HG03354 (cell line): Measurements from ENCODE around the gene CACNA2D3.

ENCODE experiments used
- ATAC-seq: cut with Tn5 transposase; IDR thresholded peaks from one replicate; pipeline ENCODE4 v1.9.1; 2021; ENCODE audit warnings: mild to moderate bottlenecking; ENCODE audit not compliant: unreplicated experiment, poor library complexity, severe bottlenecking

CACNA2D3 gene

GRCh38 chr3:54870423-54870822, 748.1 kb downstream of the CACNA2D3 start:
- ATAC-seq: no peak

DNA sequence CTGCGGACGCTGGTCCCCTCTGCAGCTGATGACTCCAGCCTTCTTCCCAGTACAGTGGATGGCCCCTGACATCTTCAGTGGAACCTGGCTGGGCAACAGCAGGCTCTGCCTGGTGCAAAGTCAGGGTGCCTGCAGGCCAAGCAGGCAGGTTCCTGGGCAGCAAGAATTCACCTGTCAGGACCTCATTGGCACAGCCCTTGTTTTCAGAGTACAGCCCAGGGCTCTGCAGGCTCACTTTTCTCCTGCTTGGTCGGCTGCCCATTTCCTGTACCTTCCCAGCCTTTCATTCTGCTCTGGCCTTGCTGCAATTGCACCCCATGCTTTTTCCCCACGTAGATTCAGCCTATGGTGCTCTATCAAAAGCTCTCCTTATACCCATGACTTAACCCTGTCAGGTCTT, 749.5 kb downstream of the CACNA2D3 start:
- ATAC-seq: no peak

- no peak for ATAC-seq
These were observed 751.0 kb downstream of the CACNA2D3 start for GRCh38 chr3:54873059-54874010.

DNA sequence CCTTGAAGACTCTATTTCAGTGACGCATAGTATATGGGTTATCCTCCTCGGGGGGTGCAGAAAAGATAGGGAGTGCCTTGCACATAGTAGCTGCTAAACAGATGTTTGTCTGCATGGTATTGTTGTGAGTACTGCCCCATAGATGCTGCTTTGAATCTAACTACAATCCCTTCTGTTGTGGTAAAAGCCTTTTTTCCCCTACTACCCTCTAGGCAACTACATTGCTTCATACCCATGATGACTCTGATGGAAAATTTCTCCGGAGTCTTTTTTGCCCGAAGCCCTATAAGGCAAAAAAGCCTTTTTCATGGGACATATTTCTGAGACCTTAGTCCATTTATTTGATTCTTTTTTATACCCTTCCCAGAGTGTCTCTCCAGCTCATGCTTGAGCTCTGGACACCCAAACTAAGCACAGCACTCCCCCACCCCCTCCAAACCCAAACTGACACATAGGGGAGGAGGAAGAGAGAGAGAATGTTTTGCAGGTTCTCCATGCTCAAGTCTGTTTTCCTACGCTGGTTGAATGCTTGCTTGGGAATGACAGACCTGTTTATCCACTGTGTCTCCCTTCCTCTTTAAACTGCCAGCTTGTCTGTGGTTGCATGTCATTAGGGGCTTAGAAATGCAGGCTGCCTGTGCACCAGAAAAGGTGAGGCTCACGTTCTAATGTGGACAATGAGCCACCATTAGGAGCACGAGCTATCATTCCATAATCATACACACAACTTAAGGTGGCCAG, 752.6 kb downstream of the CACNA2D3 start:
- no peak for ATAC-seq

GRCh38 chr3:54875596-54876268, 753.4 kb downstream of the CACNA2D3 start:
- no peak for ATAC-seq

DNA sequence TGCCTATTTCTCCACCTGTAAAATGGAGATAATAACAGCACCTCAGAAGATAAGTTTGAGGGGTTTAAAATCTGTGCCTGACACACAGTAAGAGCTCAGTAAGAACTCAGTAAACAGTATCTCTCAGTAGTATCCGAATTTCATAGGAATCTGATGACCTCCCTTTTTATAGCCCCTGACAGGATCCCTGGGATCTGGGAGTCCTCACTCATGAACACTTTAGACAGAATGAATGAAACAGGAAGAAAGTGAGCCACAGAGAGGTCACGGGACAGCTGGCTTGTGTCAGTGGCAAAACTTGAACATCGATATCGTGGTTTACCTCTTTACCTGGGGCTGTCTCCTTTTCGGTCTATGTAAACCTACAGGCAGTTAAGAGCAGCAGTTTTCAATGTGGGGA, 754.3 kb downstream of the CACNA2D3 start:
- ATAC-seq: no peak

DNA sequence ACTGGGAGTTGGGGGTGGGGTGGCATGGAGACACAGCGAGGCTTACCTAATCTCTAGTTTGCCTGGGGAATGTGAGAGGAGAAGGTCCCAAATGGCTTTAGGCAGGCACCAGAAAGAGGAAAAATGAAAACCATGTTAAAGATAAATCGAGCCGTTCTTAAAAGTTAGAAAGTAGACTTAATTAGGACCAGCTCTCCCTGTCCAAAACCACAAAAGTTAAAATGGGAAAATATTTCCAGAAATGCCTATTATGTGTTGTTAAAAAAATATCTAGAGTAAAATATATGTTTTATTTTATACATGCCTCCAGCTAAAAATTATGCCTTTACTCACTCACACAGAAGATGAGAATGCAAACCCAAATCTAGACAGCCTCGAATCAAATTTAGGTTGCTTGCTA, 755.4 kb downstream of the CACNA2D3 start:
- ATAC-seq: no peak

- ATAC-seq: no peak
These were observed 755.8 kb downstream of the CACNA2D3 start for GRCh38 chr3:54878145-54878544.

- no peak for ATAC-seq
These were observed 759.9 kb downstream of the CACNA2D3 start for GRCh38 chr3:54882129-54882833.

- no peak for ATAC-seq
These were observed 765.8 kb downstream of the CACNA2D3 start for GRCh38 chr3:54888162-54888561.

- ATAC-seq: no peak
These were observed 766.5 kb downstream of the CACNA2D3 start for GRCh38 chr3:54888873-54889272.

- no peak for ATAC-seq
These were observed 767.4 kb downstream of the CACNA2D3 start for GRCh38 chr3:54889731-54890130.

- ATAC-seq: no peak
These were observed 769.2 kb downstream of the CACNA2D3 start for GRCh38 chr3:54891540-54891897.

GRCh38 chr3:54892168-54892567, 769.8 kb downstream of the CACNA2D3 start:
- ATAC-seq: no peak

DNA sequence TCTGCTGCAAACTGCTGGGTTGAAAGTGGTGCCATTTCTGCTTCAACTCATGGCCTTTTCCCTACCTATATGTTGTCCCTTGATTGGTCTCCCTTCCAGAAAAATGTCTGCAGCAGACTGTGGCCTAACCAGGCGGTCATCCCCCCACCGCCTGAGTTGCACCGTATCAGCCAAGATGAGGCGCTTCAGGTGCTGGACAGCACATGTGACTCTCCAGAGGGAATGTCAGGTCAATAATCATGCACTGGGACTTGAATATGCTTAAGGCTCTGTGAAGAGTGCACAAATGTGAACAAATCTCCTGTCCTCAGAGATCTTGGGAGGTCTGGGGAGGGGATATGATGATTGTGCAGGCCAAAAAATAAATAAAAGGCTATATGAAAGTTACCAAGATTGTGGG, 773.3 kb downstream of the CACNA2D3 start:
- no peak for ATAC-seq

- no peak for ATAC-seq
These were observed 774.8 kb downstream of the CACNA2D3 start for GRCh38 chr3:54897028-54897711.

GRCh38 chr3:54899273-54899672, 776.9 kb downstream of the CACNA2D3 start:
- ATAC-seq: no peak

GRCh38 chr3:54900838-54901591, 778.7 kb downstream of the CACNA2D3 start:
- no peak for ATAC-seq
